ENCODE measurements around the gene CACNG6.

CACNG6 gene

DNA sequence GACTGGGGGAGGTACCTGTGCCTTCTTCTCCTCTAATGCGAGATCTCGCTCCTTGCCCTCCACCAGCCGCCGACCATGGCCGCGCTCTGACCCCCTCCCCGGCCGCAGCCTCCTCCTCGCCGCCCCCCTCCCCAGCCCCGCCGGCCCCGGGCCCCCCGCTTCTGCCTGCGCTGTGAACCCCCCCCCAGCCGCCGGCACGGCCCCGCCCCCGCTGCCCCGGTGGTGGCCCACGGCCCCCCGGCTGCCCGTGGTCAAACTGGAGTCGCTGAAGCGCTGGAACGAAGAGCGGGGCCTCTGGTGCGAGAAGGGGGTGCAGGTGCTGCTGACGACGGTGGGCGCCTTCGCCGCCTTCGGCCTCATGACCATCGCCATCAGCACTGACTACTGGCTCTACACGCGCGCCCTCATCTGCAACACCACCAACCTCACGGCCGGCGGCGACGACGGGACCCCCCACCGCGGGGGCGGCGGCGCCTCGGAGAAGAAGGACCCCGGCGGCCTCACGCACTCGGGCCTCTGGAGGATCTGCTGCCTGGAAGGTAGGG, 28.5 kb upstream of the CACNG6 start, which contains the start of gene CACNG8:
Gene CACNG8 (plus strand): TSS at position 51 of the 545 bp plus-strand sequence.
- no peak within 1 kb of the TSS for H3K27ac ChIP-seq (ENCODE audit: low read depth, low read length, poor library complexity, severe bottlenecking)
- H3K27me3 ChIP-seq (ENCODE audit: insufficient read depth, low read length): no peaks in the 10 kb centered on the region
- no peak within 1 kb of the TSS for H2AFZ ChIP-seq (ENCODE audit: low read length)
- H3K4me1 ChIP-seq (ENCODE audit: insufficient read depth, low read length, severe bottlenecking): no peaks in the 10 kb centered on the region
- H3K36me3 ChIP-seq (ENCODE audit: insufficient read depth, low read length): no peaks in the 10 kb centered on the region
- no peak within 1 kb of the TSS for H3K4me2 ChIP-seq (ENCODE audit: low read length)
- no peaks in the 10 kb centered on the region for H4K20me1 ChIP-seq (ENCODE audit: insufficient read depth, low read length)
- H3K79me2 ChIP-seq (ENCODE audit: insufficient read depth, low read length): no peaks in the 10 kb centered on the region
- H3K9me2 ChIP-seq (ENCODE audit: low read depth, low read length): no peaks in the 10 kb centered on the region
- no peaks in the 10 kb centered on the region for H3K9me3 ChIP-seq (ENCODE audit: low read length)
- no peak within 1 kb of the TSS for H3K9ac ChIP-seq (ENCODE audit: low read length)
- H3F3A ChIP-seq (ENCODE audit: insufficient read depth, low read length): no peaks in the 10 kb centered on the region
- no peak within 1 kb of the TSS for H3K4me3 ChIP-seq (ENCODE audit: low read depth, low read length, poor library complexity, severe bottlenecking)
- TF ChIP-seq, protein P1, sequence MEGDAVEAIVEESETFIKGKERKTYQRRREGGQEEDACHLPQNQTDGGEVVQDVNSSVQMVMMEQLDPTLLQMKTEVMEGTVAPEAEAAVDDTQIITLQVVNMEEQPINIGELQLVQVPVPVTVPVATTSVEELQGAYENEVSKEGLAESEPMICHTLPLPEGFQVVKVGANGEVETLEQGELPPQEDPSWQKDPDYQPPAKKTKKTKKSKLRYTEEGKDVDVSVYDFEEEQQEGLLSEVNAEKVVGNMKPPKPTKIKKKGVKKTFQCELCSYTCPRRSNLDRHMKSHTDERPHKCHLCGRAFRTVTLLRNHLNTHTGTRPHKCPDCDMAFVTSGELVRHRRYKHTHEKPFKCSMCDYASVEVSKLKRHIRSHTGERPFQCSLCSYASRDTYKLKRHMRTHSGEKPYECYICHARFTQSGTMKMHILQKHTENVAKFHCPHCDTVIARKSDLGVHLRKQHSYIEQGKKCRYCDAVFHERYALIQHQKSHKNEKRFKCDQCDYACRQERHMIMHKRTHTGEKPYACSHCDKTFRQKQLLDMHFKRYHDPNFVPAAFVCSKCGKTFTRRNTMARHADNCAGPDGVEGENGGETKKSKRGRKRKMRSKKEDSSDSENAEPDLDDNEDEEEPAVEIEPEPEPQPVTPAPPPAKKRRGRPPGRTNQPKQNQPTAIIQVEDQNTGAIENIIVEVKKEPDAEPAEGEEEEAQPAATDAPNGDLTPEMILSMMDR (IDR thresholded peaks at IDR 0.05; ENCODE audit: low read length): no peak
- no peak for TF ChIP-seq EZH2 (IDR thresholded peaks at IDR 0.05; ENCODE audit: borderline replicate concordance, low read length)

DNA sequence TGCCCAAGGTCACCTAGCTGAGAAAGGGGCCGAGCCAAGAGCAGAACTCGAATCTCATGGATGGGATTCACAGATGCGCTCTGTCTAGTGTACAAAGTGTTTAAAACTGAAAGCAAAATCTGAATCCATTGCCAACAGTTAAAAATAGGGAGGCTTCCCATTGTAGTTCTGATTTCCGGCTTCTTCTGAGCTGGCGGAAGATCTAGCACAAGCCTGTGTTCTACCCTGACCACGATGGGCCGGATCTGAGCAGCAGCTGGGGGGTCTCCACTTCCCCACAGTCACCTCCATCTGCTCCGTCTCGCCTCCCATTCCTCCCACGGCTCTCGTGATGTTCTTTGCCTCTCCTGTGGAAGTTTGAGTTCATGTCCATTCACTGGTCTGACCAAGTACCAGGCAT, 26.3 kb upstream of the CACNG6 start:
- Histone ChIP-seq H3K9me2 (ENCODE audit: low read depth, low read length) (no peaks in the 10 kb centered on the region), H3K4me2 (ENCODE audit: low read length) (no peak overlapping the region), H3K79me2 (ENCODE audit: insufficient read depth, low read length) (no peaks in the 10 kb centered on the region), H3K36me3 (ENCODE audit: insufficient read depth, low read length) (no peaks in the 10 kb centered on the region), H3K4me1 (ENCODE audit: insufficient read depth, low read length, severe bottlenecking) (no peaks in the 10 kb centered on the region), H2AFZ (ENCODE audit: low read length) (no peak overlapping the region), H3K27me3 (ENCODE audit: insufficient read depth, low read length) (no peaks in the 10 kb centered on the region), H4K20me1 (ENCODE audit: insufficient read depth, low read length) (no peaks in the 10 kb centered on the region), H3F3A (ENCODE audit: insufficient read depth, low read length) (no peaks in the 10 kb centered on the region), H3K9ac (ENCODE audit: low read length) (no peak overlapping the region), H3K4me3 (ENCODE audit: low read depth, low read length, poor library complexity, severe bottlenecking) (no peak overlapping the region), H3K27ac (ENCODE audit: low read depth, low read length, poor library complexity, severe bottlenecking) (no peak overlapping the region), H3K9me3 (ENCODE audit: low read length) (no peaks in the 10 kb centered on the region)
- TF ChIP-seq EZH2 (IDR thresholded peaks at IDR 0.05; ENCODE audit: borderline replicate concordance, low read length): no peak
- TF ChIP-seq, protein P1 (IDR thresholded peaks at IDR 0.05; ENCODE audit: low read length): no peak

DNA sequence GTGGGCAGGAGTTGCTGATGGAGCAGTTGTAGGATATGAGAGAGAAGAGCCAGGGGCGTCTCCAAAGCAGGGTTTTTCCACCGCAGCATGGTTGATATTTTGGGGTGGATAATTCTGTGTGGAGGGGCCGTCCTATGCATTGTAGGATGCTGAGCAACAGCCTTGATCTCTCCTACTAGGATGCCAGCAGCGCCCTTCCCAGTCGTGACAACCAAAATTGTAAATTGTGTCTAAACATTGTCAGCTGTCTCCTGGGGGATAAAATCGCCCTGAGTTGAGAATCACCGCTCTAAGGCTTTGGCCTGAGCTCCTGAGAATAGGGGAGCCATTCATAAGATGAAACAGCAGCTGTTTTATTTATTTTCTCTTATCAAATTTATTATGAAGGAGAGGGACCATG, 24.5 kb upstream of the CACNG6 start:
- no peak overlapping the region for H2AFZ ChIP-seq (ENCODE audit: low read length)
- no peak overlapping the region for H3K9ac ChIP-seq (ENCODE audit: low read length)
- no peaks in the 10 kb centered on the region for H3K79me2 ChIP-seq (ENCODE audit: insufficient read depth, low read length)
- no peaks in the 10 kb centered on the region for H3K9me3 ChIP-seq (ENCODE audit: low read length)
- no peak overlapping the region for H3K4me2 ChIP-seq (ENCODE audit: low read length)
- H3K36me3 ChIP-seq (ENCODE audit: insufficient read depth, low read length): no peaks in the 10 kb centered on the region
- no peak overlapping the region for H3K27ac ChIP-seq (ENCODE audit: low read depth, low read length, poor library complexity, severe bottlenecking)
- TF ChIP-seq, protein P1 (IDR thresholded peaks at IDR 0.05; ENCODE audit: low read length): no peak
- TF ChIP-seq EZH2 (IDR thresholded peaks at IDR 0.05; ENCODE audit: borderline replicate concordance, low read length): no peak
- H3K4me3 ChIP-seq (ENCODE audit: low read depth, low read length, poor library complexity, severe bottlenecking): no peak overlapping the region
- no peaks in the 10 kb centered on the region for H3F3A ChIP-seq (ENCODE audit: insufficient read depth, low read length)
- no peaks in the 10 kb centered on the region for H3K9me2 ChIP-seq (ENCODE audit: low read depth, low read length)
- H3K27me3 ChIP-seq (ENCODE audit: insufficient read depth, low read length): no peaks in the 10 kb centered on the region
- H4K20me1 ChIP-seq (ENCODE audit: insufficient read depth, low read length): no peaks in the 10 kb centered on the region
- H3K4me1 ChIP-seq (ENCODE audit: insufficient read depth, low read length, severe bottlenecking): no peaks in the 10 kb centered on the region

All from OCI-LY1 (cell line).